ENCODE measurements around the gene LSS.

Gene LSS

GRCh38 chr21:46190491-46191131 lies 38.0 kb downstream of the LSS start:
- TF ChIP-seq POLR2AphosphoS5 (IDR thresholded peaks at IDR 0.05; ENCODE audit: low read depth, low read length) (no peak), POU2F2 (IDR thresholded peaks at IDR 0.05; ENCODE audit: low read depth, low read length) (no peak), SPI1 (IDR thresholded peaks at IDR 0.05; ENCODE audit: low read depth, low read length) (no peak), TAF1 (IDR thresholded peaks at IDR 0.05; ENCODE audit: low read depth, low read length) (no peak), POLR2A (IDR thresholded peaks at IDR 0.05; ENCODE audit: low read depth, low read length) (no peak), PAX5 (IDR thresholded peaks at IDR 0.05; ENCODE audit: insufficient read depth, low read length, severe bottlenecking) (no peak)
- DNase-seq (ENCODE audit: insufficient read length, low spot score) (no peak), FAIRE-seq (no peak)

GRCh38 chr21:46189959-46190490 lies 38.5 kb downstream of the LSS start:
- DNase-seq (ENCODE audit: insufficient read length, low spot score) (no peak), FAIRE-seq (no peak)
- TF ChIP-seq POLR2A (IDR thresholded peaks at IDR 0.05; ENCODE audit: low read depth, low read length) = no peak
- TF ChIP-seq POLR2AphosphoS5 (IDR thresholded peaks at IDR 0.05; ENCODE audit: low read depth, low read length) = no peak
- TF ChIP-seq POU2F2 (IDR thresholded peaks at IDR 0.05; ENCODE audit: low read depth, low read length) = no peak
- no peak for TF ChIP-seq TAF1 (IDR thresholded peaks at IDR 0.05; ENCODE audit: low read depth, low read length)
- TF ChIP-seq SPI1 (IDR thresholded peaks at IDR 0.05; ENCODE audit: low read depth, low read length) = no peak
- TF ChIP-seq PAX5 (IDR thresholded peaks at IDR 0.05; ENCODE audit: insufficient read depth, low read length, severe bottlenecking) = no peak

- DNase-seq (ENCODE audit: insufficient read length, low spot score) = no peak
- TF ChIP-seq POLR2A (IDR thresholded peaks at IDR 0.05; ENCODE audit: low read depth, low read length) (no peak), SPI1 (IDR thresholded peaks at IDR 0.05; ENCODE audit: low read depth, low read length) (no peak), TAF1 (IDR thresholded peaks at IDR 0.05; ENCODE audit: low read depth, low read length) (no peak), PAX5 (IDR thresholded peaks at IDR 0.05; ENCODE audit: insufficient read depth, low read length, severe bottlenecking) (no peak), POU2F2 (IDR thresholded peaks at IDR 0.05; ENCODE audit: low read depth, low read length) (no peak), POLR2AphosphoS5 (IDR thresholded peaks at IDR 0.05; ENCODE audit: low read depth, low read length) (no peak)
- FAIRE-seq = no peak
Observed at GRCh38 chr21:46189213-46189958, 39.2 kb downstream of the LSS start.

GRCh38 chr21:46188226-46189212 lies 40.1 kb downstream of the LSS start:
- no peak for DNase-seq (ENCODE audit: insufficient read length, low spot score)
- no peak for FAIRE-seq
- TF ChIP-seq SPI1 (IDR thresholded peaks at IDR 0.05; ENCODE audit: low read depth, low read length) = no peak
- no peak for TF ChIP-seq POLR2AphosphoS5 (IDR thresholded peaks at IDR 0.05; ENCODE audit: low read depth, low read length)
- no peak for TF ChIP-seq TAF1 (IDR thresholded peaks at IDR 0.05; ENCODE audit: low read depth, low read length)

GRCh38 chr21:46187814-46188213 lies 40.8 kb downstream of the LSS start:
- no peak for TF ChIP-seq PAX5 (IDR thresholded peaks at IDR 0.05; ENCODE audit: insufficient read depth, low read length, severe bottlenecking)
- TF ChIP-seq TAF1 (IDR thresholded peaks at IDR 0.05; ENCODE audit: low read depth, low read length) = no peak
- no peak for TF ChIP-seq POLR2A (IDR thresholded peaks at IDR 0.05; ENCODE audit: low read depth, low read length)
- no peak for TF ChIP-seq SPI1 (IDR thresholded peaks at IDR 0.05; ENCODE audit: low read depth, low read length)
- TF ChIP-seq POLR2AphosphoS5 (IDR thresholded peaks at IDR 0.05; ENCODE audit: low read depth, low read length) = no peak
- no peak for TF ChIP-seq POU2F2 (IDR thresholded peaks at IDR 0.05; ENCODE audit: low read depth, low read length)
- FAIRE-seq = no peak
- DNase-seq (ENCODE audit: insufficient read length, low spot score) = no peak

GRCh38 chr21:46187261-46187660 lies 41.3 kb downstream of the LSS start:
- TF ChIP-seq SPI1 (IDR thresholded peaks at IDR 0.05; ENCODE audit: low read depth, low read length) = no peak
- no peak for TF ChIP-seq PAX5 (IDR thresholded peaks at IDR 0.05; ENCODE audit: insufficient read depth, low read length, severe bottlenecking)
- DNase-seq (ENCODE audit: insufficient read length, low spot score) (no peak), FAIRE-seq (no peak)

- DNase-seq (ENCODE audit: insufficient read length, low spot score) (no peak), FAIRE-seq (no peak)
Observed at GRCh38 chr21:46185716-46186115, 42.9 kb downstream of the LSS start.

GRCh38 chr21:46184625-46185555 lies 43.7 kb downstream of the LSS start:
- no peak for FAIRE-seq

More at GRCh38 chr21:46185716-46186115, 42.9 kb downstream of the LSS start:
- TF ChIP-seq SPI1 (IDR thresholded peaks at IDR 0.05; ENCODE audit: low read depth, low read length) (no peak), POLR2A (IDR thresholded peaks at IDR 0.05; ENCODE audit: low read depth, low read length) (no peak), PAX5 (IDR thresholded peaks at IDR 0.05; ENCODE audit: insufficient read depth, low read length, severe bottlenecking) (no peak), POU2F2 (IDR thresholded peaks at IDR 0.05; ENCODE audit: low read depth, low read length) (no peak), POLR2AphosphoS5 (IDR thresholded peaks at IDR 0.05; ENCODE audit: low read depth, low read length) (no peak), TAF1 (IDR thresholded peaks at IDR 0.05; ENCODE audit: low read depth, low read length) (no peak)

More at GRCh38 chr21:46184625-46185555, 43.7 kb downstream of the LSS start:
- TF ChIP-seq TAF1 (IDR thresholded peaks at IDR 0.05; ENCODE audit: low read depth, low read length) (no peak), POLR2A (IDR thresholded peaks at IDR 0.05; ENCODE audit: low read depth, low read length) (no peak), POLR2AphosphoS5 (IDR thresholded peaks at IDR 0.05; ENCODE audit: low read depth, low read length) (no peak), SPI1 (IDR thresholded peaks at IDR 0.05; ENCODE audit: low read depth, low read length) (no peak), POU2F2 (IDR thresholded peaks at IDR 0.05; ENCODE audit: low read depth, low read length) (no peak), PAX5 (IDR thresholded peaks at IDR 0.05; ENCODE audit: insufficient read depth, low read length, severe bottlenecking) (no peak)
- no peak for DNase-seq (ENCODE audit: insufficient read length, low spot score)

All from GM12891 (cell line).